Measurements from ENCODE around the gene ANKRD62. TPM values are rescaled to one million over a fixed set of nuclear protein-coding genes. Genes with fewer than 3 reads are reported as not detected.

ANKRD62 gene
- total and polyA plus RNA-seq, 2 of the 4 experiments (the other 2 are of a cell fraction): not detected

- WGBS, 2 experiments (ENCODE audit: extremely low coverage in 2 of 2, insufficient read length in 1 of 2): no CpG with 5 or more reads among the region's 3 CpGs
- no TSS peak for BruUV-seq (replicated peaks)
- Histone ChIP-seq H3K27ac (ENCODE audit: insufficient read depth, low read length) (no peak overlapping the region), H3K4me3 (ENCODE audit: insufficient read depth, low read depth, low read length) (peak overlapping the region; percentile 26; the same call in 1 of the 2 replicates), H3K56ac (ENCODE audit: extremely low read depth, insufficient read depth, low read length) (no peak overlapping the region), H3K36me3 (ENCODE audit: control insufficient read depth, insufficient read depth, low read length) (no peaks in the 10 kb centered on the region), H4K20me1 (ENCODE audit: insufficient read depth, low read length) (no peaks in the 10 kb centered on the region), H3K18ac (ENCODE audit: low read depth, low read length) (no peak overlapping the region), H3K79me1 (ENCODE audit: low read depth in 1 of 2, low read length in 2 of 2) (no peaks in the 10 kb centered on the region), H3K23ac (ENCODE audit: low read depth, low read length) (no peak overlapping the region), H4K8ac (ENCODE audit: low read depth in 2 of 2, low read length in 2 of 2) (no peak overlapping the region), H2AK5ac (ENCODE audit: low read depth, low read length) (no peak overlapping the region), H2AK9ac (replicated peaks; ENCODE audit: low read depth, low read length, poor library complexity) (no peak overlapping the region), H2BK20ac (ENCODE audit: low read depth, low read length) (no peak overlapping the region), H3K4ac (ENCODE audit: low read depth, low read length) (no peak overlapping the region), H3K9ac (ENCODE audit: low read depth, low read length) (no peak overlapping the region), H3K4me1 (ENCODE audit: control insufficient read depth, insufficient read depth, low read length) (no peaks in the 10 kb centered on the region), H3K14ac (replicated peaks; ENCODE audit: low read depth, low read length) (no peak overlapping the region), H3K27me3 (ENCODE audit: control insufficient read depth, insufficient read depth, low read length) (peaks cover 8% of the 10 kb centered on the region), H3K4me2 (ENCODE audit: low read depth, low read length) (peak overlapping the region; percentile 9; the same call in 1 of the 2 replicates), H4K91ac (ENCODE audit: insufficient read depth, low read depth, low read length) (no peak overlapping the region), H2BK5ac (ENCODE audit: low read depth, low read length, poor library complexity, severe bottlenecking) (no peak overlapping the region), H2BK120ac (ENCODE audit: low read depth, low read length) (no peak overlapping the region), H2BK15ac (ENCODE audit: low read depth, low read length) (no peak overlapping the region), H2AFZ (replicated peaks; ENCODE audit: low read length, poor library complexity) (no peak overlapping the region), H3K9me1 (ENCODE audit: insufficient read depth, low read length) (peaks cover 3% of the 10 kb centered on the region; the same call in 1 of the 2 replicates), H4K5ac (ENCODE audit: low read depth, low read length) (no peak overlapping the region), H3K9me3 (ENCODE audit: control insufficient read depth, insufficient read depth, low read length) (no peaks in the 10 kb centered on the region)
- in situ Hi-C loops (cut with MboI; ENCODE audit: low sequenced_read_pairs): no loop called here
- POLR2A ChIA-PET (ENCODE audit: unreplicated experiment): no interaction called here
- TF ChIP-seq ELK1 (IDR thresholded peaks at IDR 0.05; ENCODE audit: borderline replicate concordance, low read depth, low read length) (no peak), NFE2L2 (IDR thresholded peaks at IDR 0.05; ENCODE audit: low read depth, low read length) (no peak), MXI1 (IDR thresholded peaks at IDR 0.05; ENCODE audit: borderline replicate concordance, low read depth, low read length) (no peak), SMC3 (IDR thresholded peaks at IDR 0.05; ENCODE audit: low read depth, low read length) (no peak), MAZ (IDR thresholded peaks at IDR 0.05; ENCODE audit: borderline replicate concordance, low read depth, low read length) (no peak), CTCF (conservative IDR thresholded peaks at IDR 0.05; ENCODE audit: low read depth, low read length) (no peak), RCOR1 (IDR thresholded peaks at IDR 0.05; ENCODE audit: insufficient replicate concordance, low read length) (no peak), RAD21 (IDR thresholded peaks at IDR 0.05; ENCODE audit: low read length) (no peak), USF2 (IDR thresholded peaks at IDR 0.05; ENCODE audit: low read depth, low read length) (no peak), CEBPB (IDR thresholded peaks at IDR 0.05; ENCODE audit: low read depth, low read length) (no peak), MAFK (IDR thresholded peaks at IDR 0.05; ENCODE audit: low read depth, low read length) (no peak), FOS (IDR thresholded peaks at IDR 0.05; ENCODE audit: low read depth, low read length) (no peak), RFX5 (IDR thresholded peaks at IDR 0.05; ENCODE audit: low read depth, low read length) (no peak), BHLHE40 (IDR thresholded peaks at IDR 0.05; ENCODE audit: low read depth, low read length) (no peak), POLR2A (IDR thresholded peaks at IDR 0.05; ENCODE audit: low read depth, low read length) (no peak), CHD1 (IDR thresholded peaks at IDR 0.05; ENCODE audit: low read depth, low read length) (no peak)
- intact Hi-C loops (cut with micrococcal nuclease): no loop called here
- no peak for DNase-seq
- ATAC-seq (ENCODE audit: low read depth): no peak
- dilution Hi-C loops (cut with HindIII; ENCODE audit: low sequenced_read_pairs, unreplicated experiment): no loop called here
- CTCF ChIA-PET: no interaction called here
Measured at GRCh38 chr18:12068950-12069320, 24.7 kb upstream of the ANKRD62 start.

Data from IMR-90 (cell line).